OCI-LY1 (cell line): Measurements from ENCODE around the gene NUP37.
A peak's percentile ranks its signal among the peaks of the same experiment; 100 is the strongest.

Experiments
- H2AFZ ChIP-seq: fragments of 200-600 bp; sonication (generic), shearing (Covaris generic); 2 replicates; pipeline ENCODE4 v1.6.0; 2014; ENCODE audit warnings: antibody characterized with exemption, mild to moderate bottlenecking, low read length
- H3F3A ChIP-seq: fragments of 200-600 bp; sonication (generic), shearing (Covaris generic); 2 replicates; pipeline ENCODE4 v1.6.0; 2014; ENCODE audit warnings: mild to moderate bottlenecking, antibody characterized with exemption, low read length, moderate library complexity; ENCODE audit not compliant: insufficient read depth
- H3K27ac ChIP-seq: fragments of 200-600 bp; sonication (generic); 2 replicates; pipeline ENCODE4 v1.5.1; 2014; ENCODE audit warnings: low read length, mixed run types, mild to moderate bottlenecking, low read depth; ENCODE audit not compliant: poor library complexity, severe bottlenecking
- H3K27me3 ChIP-seq: fragments of 200-600 bp; sonication (generic); 2 replicates; pipeline ENCODE4 v1.6.0; 2014; ENCODE audit warnings: antibody characterized with exemption, mild to moderate bottlenecking, low read length, moderate library complexity; ENCODE audit not compliant: insufficient read depth
- H3K36me3 ChIP-seq: fragments of 200-600 bp; sonication (generic); 2 replicates; pipeline ENCODE4 v1.6.1; 2014; ENCODE audit warnings: mild to moderate bottlenecking, antibody characterized with exemption, low read length, moderate library complexity, mixed read lengths; ENCODE audit not compliant: insufficient read depth
- H3K4me1 ChIP-seq: fragments of 200-600 bp; sonication (generic); 2 replicates; pipeline ENCODE4 v1.5.1; 2014; ENCODE audit warnings: mild to moderate bottlenecking, low read length, moderate library complexity; ENCODE audit not compliant: insufficient read depth, severe bottlenecking
- H3K4me2 ChIP-seq: fragments of 200-600 bp; sonication (generic), shearing (Covaris generic); 2 replicates; pipeline ENCODE4 v1.6.1; 2014; ENCODE audit warnings: low read length
- H3K4me3 ChIP-seq: fragments of 200-600 bp; sonication (generic); 2 replicates; pipeline ENCODE4 v1.5.1; 2014; ENCODE audit warnings: low read length, low read depth, mild to moderate bottlenecking, mixed read lengths; ENCODE audit not compliant: poor library complexity, severe bottlenecking
- H3K79me2 ChIP-seq: fragments of 200-600 bp; shearing (Covaris generic); 2 replicates; pipeline ENCODE4 v1.6.1; 2016; ENCODE audit warnings: mixed run types, low read length, mixed read lengths; ENCODE audit not compliant: insufficient read depth
- H3K9ac ChIP-seq: fragments of 200-600 bp; sonication (generic), shearing (Covaris generic); 2 replicates; pipeline ENCODE4 v1.6.1; 2014; ENCODE audit warnings: mild to moderate bottlenecking, low read length, mixed read lengths
- H3K9me2 ChIP-seq: fragments of 200-600 bp; sonication (generic), shearing (Covaris generic); 2 replicates; pipeline ENCODE4 v1.6.1; 2014; ENCODE audit warnings: low read depth, mild to moderate bottlenecking, low read length, mixed read lengths
- H3K9me3 ChIP-seq: fragments of 200-600 bp; shearing (Covaris generic); 2 replicates; pipeline ENCODE4 v1.6.1; 2014; ENCODE audit warnings: low read length, mixed read lengths
- H4K20me1 ChIP-seq: fragments of 200-600 bp; sonication (generic), shearing (Covaris generic); 2 replicates; pipeline ENCODE4 v1.6.0; 2016; ENCODE audit warnings: mild to moderate bottlenecking, low read length; ENCODE audit not compliant: insufficient read depth
- CTCF ChIP-seq: fragments of 200-600 bp; sonication (generic), shearing (Covaris generic); IDR thresholded peaks from 2 replicates; pipeline ENCODE4 v1.5.1; 2017; ENCODE audit warnings: mild to moderate bottlenecking, antibody characterized with exemption, low read length, moderate library complexity, mixed read lengths
- EZH2 ChIP-seq: fragments of 200-600 bp; sonication (generic), shearing (Covaris generic); IDR thresholded peaks from 2 replicates; pipeline ENCODE4 v1.8.0; 2017; ENCODE audit warnings: borderline replicate concordance, mixed run types, mild to moderate bottlenecking, antibody characterized with exemption, low read length, moderate library complexity, mixed read lengths

NUP37 gene

GRCh38 chr12:102061096-102061559 is 58.8 kb downstream of the NUP37 start:
- Histone ChIP-seq H3K27me3 (no peaks in the 10 kb centered on the region), H3K4me1 (peaks cover 10% of the 10 kb centered on the region), H3K79me2 (no peaks in the 10 kb centered on the region), H3K9me3 (no peaks in the 10 kb centered on the region), H3K4me3 (peak overlapping the region; percentile 77), H2AFZ (no peak overlapping the region), H3K9ac (peak overlapping the region; percentile 79), H3F3A (no peaks in the 10 kb centered on the region), H3K27ac (peak overlapping the region; percentile 21), H3K9me2 (no peaks in the 10 kb centered on the region), H4K20me1 (no peaks in the 10 kb centered on the region), H3K4me2 (peak overlapping the region; percentile 94), H3K36me3 (peaks cover 31% of the 10 kb centered on the region)
- no peak for TF ChIP-seq EZH2
- TF ChIP-seq CTCF: no peak

GRCh38 chr12:102059343-102059742 is 60.6 kb downstream of the NUP37 start:
- Histone ChIP-seq H3K27ac (no peak overlapping the region), H3F3A (no peaks in the 10 kb centered on the region), H3K27me3 (no peaks in the 10 kb centered on the region), H3K9me2 (no peaks in the 10 kb centered on the region), H3K9me3 (no peaks in the 10 kb centered on the region), H3K4me1 (peaks cover 10% of the 10 kb centered on the region), H2AFZ (no peak overlapping the region), H4K20me1 (no peaks in the 10 kb centered on the region), H3K4me2 (no peak overlapping the region), H3K9ac (no peak overlapping the region), H3K36me3 (peaks cover 47% of the 10 kb centered on the region), H3K79me2 (no peaks in the 10 kb centered on the region), H3K4me3 (no peak overlapping the region)
- no peak for TF ChIP-seq CTCF
- TF ChIP-seq EZH2: no peak

- no peaks in the 10 kb centered on the region for H4K20me1 ChIP-seq
- H3K9me3 ChIP-seq: no peaks in the 10 kb centered on the region
- no peaks in the 10 kb centered on the region for H3F3A ChIP-seq
- no peaks in the 10 kb centered on the region for H3K27me3 ChIP-seq
- H3K79me2 ChIP-seq: no peaks in the 10 kb centered on the region
- H3K9me2 ChIP-seq: no peaks in the 10 kb centered on the region
- TF ChIP-seq CTCF (no peak), EZH2 (no peak)
- H3K27ac ChIP-seq: no peak overlapping the region
- H3K9ac ChIP-seq: no peak overlapping the region
- H3K4me2 ChIP-seq: no peak overlapping the region
- no peak overlapping the region for H2AFZ ChIP-seq
- no peak overlapping the region for H3K4me3 ChIP-seq
- peaks cover 75% of the 10 kb centered on the region for H3K36me3 ChIP-seq
- H3K4me1 ChIP-seq: peaks cover 6% of the 10 kb centered on the region
Observed at GRCh38 chr12:102054345-102054744, 65.6 kb downstream of the NUP37 start.
